Heart right ventricle (tissue), 16 donors: Measurements from ENCODE around the gene PLCB1. TPM values are rescaled to one million over a fixed set of nuclear protein-coding genes. Genes with fewer than 3 reads are reported as not detected.
A peak's percentile ranks its signal among the peaks of the same experiment; 100 is the strongest.

ENCODE experiments used
- ATAC-seq, 8 donors: fragments of 200-7000 bp; cut with Tn5 transposase; one replicate each; pipeline ENCODE4 v1.9.1; 2020; ENCODE audit warnings: mild to moderate bottlenecking in 8 of 8, moderate library complexity in 8 of 8, moderate number of reproducible peaks in 1 of 8
- DNase-seq, 2 donors: peaks; one replicate each; pipeline ENCODE4 v3.0.0-alpha.2; 2020
- H3K27ac ChIP-seq, 10 donors: fragments of 200-600 bp; sonication (generic) in 2 of 10; one replicate each; pipeline versions ENCODE4 v1.5.0 to v1.8.0; 2020 to 2022; ENCODE audit warnings: mild to moderate bottlenecking in 3 of 10
- H3K27me3 ChIP-seq, 7 donors: fragments of 200-600 bp; one replicate each; pipeline ENCODE4 v1.8.0; 2021 to 2022; ENCODE audit warnings: mild to moderate bottlenecking in 2 of 7
- H3K36me3 ChIP-seq, 9 donors: fragments of 200-600 bp; sonication (generic) in 1 of 9; one replicate each; pipeline versions ENCODE4 v1.5.0 to v1.8.0; 2020 to 2022; ENCODE audit warnings: mild to moderate bottlenecking in 2 of 9
- H3K4me1 ChIP-seq, 9 donors: fragments of 200-600 bp; sonication (generic) in 1 of 9; one replicate each; pipeline versions ENCODE4 v1.5.0 to v1.8.0; 2020 to 2022; ENCODE audit warnings: mild to moderate bottlenecking in 4 of 9
- H3K4me3 ChIP-seq, 10 donors: fragments of 200-600 bp; sonication (generic) in 2 of 10; one replicate each; pipeline versions ENCODE4 v1.5.0 to v1.8.0; 2020 to 2022; ENCODE audit warnings: mild to moderate bottlenecking in 7 of 10, moderate library complexity in 2 of 10
- H3K9me3 ChIP-seq, 11 donors: fragments of 200-600 bp in 10 of 11; sonication (generic) in 2 of 11; one replicate each; pipeline versions ENCODE4 v1.5.0 to v1.8.0; 2013 to 2022; ENCODE audit warnings: mild to moderate bottlenecking in 2 of 11, control low read depth in 1 of 11, moderate library complexity in 1 of 11
- CTCF ChIP-seq, 9 donors: fragments of 200-600 bp; sonication (generic) in 2 of 9; IDR thresholded peaks; one replicate each; pipeline versions ENCODE4 v1.5.0 to v1.8.0; 2021 to 2022; ENCODE audit warnings: antibody characterized with exemption in 9 of 9, mild to moderate bottlenecking in 5 of 9, moderate library complexity in 1 of 9
- WGBS, 2 donors: extraction: QIAGEN DNeasy Blood & Tissue Kit; methylation state at CpG; one replicate each; pipeline ENCODE4 v1.1.7; 2013; ENCODE audit warnings: inconsistent platforms in 1 of 2; 5-methylcytosine and 5-hydroxymethylcytosine counted together
- intact Hi-C, 10 donors: fragments of 100-400 bp; cut with DNase I; formaldehyde crosslinking; loops; one replicate each; pipeline versions ENCODE4 v1.11.1 to v1.14.2; 2022
- polyA plus RNA-seq, 2 donors: library from polyadenylated mRNA; stranded (reverse); fragments of 200-250 nt; gene quantifications; one replicate each; pipeline ENCODE4 v1.2.3, GENCODE V29; 2013
- total RNA-seq, 10 donors: library from RNA; stranded (reverse); fragmentation: NEBNext Ultra II Directional in 3 of 10; extraction: Animal tissue kit (Norgen Biotek cat#: 25700) in 3 of 10; gene quantifications; one replicate each; pipeline versions ENCODE4 v1.2.1 to v1.2.4, GENCODE V29; 2021 to 2023
- donor health status: Arrhythmogenic right ventricular cardiomyopathy.
- donor health status: ischemic (EF 13 %, LVEDD 7.1; RV severe dilation, severe dysfunction).
- donor health status: healthy with polysubstance abuse.
- donor health status: DM: no; HTN: yes; CAD: no.
- donor health status: DM: no; HTN: no; CAD: no.
- donor health status: ischemic (EF 25% LVEDD 6.9; RV normal size, moderate dysfunction).
- donor health status: ischemic (EF 25% LVEDD 5.7; RV mildly dilated, moderate dysfunction).
- donor health status: healthy.
- donor health status: DM: yes; HTN: yes; CAD: no.
- donor health status: Ischemic cardiomyopathy.
- donor health status: ischemic (EF 35%, LVEDD 5.7; RV mildly dilated, moderate dysfunction).
- donor health status: nonischemic (EF 11% LVEDD 7.7; RV severe dilation, severe dysfunction).
- donor health status: DM: yes; HTN: yes; CAD: no.
- donor health status: PGD.
- donor health status: ischemic (EF 29% LVEDD 5.4; RV normal size, mild dysfunction).
- donor health status: nonischemic (EF 23%, LVEDD 6.1; RV moderate dilation, normal function).

The PLCB1 gene
- total and polyA plus RNA-seq, 12 donors, result 2.2 to 12.7 (median 7.1) TPM

DNA sequence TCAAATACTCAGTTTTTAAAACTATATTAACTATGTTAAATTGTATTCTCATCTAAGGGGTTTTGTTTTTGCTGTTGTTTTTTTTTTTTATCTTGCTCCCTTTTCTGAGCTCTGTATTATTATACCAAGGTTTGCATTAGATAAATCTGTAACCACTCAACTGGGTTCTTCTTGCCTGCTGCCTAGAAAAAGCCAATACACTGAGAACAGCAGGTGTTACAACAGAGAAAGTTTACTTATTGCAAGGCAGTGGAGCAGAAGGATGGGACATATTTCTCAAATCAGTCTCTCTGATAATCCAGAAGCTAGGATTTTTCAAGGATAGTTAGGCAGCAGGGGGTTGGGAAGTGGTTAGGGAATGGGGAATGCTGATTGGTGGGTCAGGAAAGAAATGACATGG lies 558.0 kb downstream of the PLCB1 start:
- DNase-seq (no peak), ATAC-seq (no peak)
- peaks cover 0 to 28% (median 8%) of the 10 kb centered on the region in 11 donors for H3K9me3 ChIP-seq
- no peak overlapping the region for H3K27ac ChIP-seq
- H3K27me3 ChIP-seq, result no peaks in the 10 kb centered on the region
- H3K36me3 ChIP-seq, result peaks cover 0 to 19% (median 0%) of the 10 kb centered on the region in 9 donors
- H3K4me3 ChIP-seq, result no peak overlapping the region
- no peaks in the 10 kb centered on the region for H3K4me1 ChIP-seq
- intact Hi-C loops, result no loop called here
- TF ChIP-seq CTCF (IDR thresholded peaks at IDR 0.05), result no peak

DNA sequence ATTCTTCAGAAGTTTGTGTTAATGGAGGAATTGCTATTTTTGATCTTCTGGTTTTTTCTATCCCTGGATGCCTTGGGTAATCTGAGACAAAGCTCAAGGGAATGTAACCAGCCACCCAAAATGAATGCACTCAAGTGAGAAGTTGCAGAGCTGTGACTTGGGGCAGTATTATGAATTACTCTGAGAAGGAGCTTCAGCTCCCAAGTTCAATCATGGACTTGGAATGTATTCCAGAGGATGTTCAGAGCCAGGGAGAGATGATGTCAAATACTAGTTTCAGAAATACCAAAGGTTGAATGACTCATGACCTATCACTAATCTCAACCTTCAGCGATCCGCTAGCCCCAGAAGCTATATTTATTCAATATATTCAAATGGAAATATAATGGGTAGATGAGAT lies 561.6 kb downstream of the PLCB1 start:
- DNase-seq (no peak), ATAC-seq (peak in 1 of 8 donors; percentile 29)

GRCh38 chr20:8700756-8701155 lies 568.7 kb downstream of the PLCB1 start:
- intact Hi-C loops, result loop anchor here in 1 of 10 donors (10.0 kb wide), 1 partner anchor 316 kb away; no protein-coding TSS in a partner anchor
- no peak for DNase-seq

More for the DNA sequence above, 561.6 kb downstream of the PLCB1 start:
- Histone ChIP-seq H3K36me3 (peaks cover 0 to 12% (median 0%) of the 10 kb centered on the region in 9 donors), H3K27me3 (no peaks in the 10 kb centered on the region), H3K27ac (no peak overlapping the region), H3K4me3 (no peak overlapping the region), H3K4me1 (no peaks in the 10 kb centered on the region), H3K9me3 (peaks cover 0 to 22% (median 8%) of the 10 kb centered on the region in 11 donors)
- TF ChIP-seq CTCF (IDR thresholded peaks at IDR 0.05), result no peak
- intact Hi-C loops, result no loop called here
- WGBS, 2 donors, result 75 to 80% methylated on average over 2 of the region's 2 CpGs

GRCh38 chr20:8706961-8707700 lies 575.1 kb downstream of the PLCB1 start:
- Histone ChIP-seq H3K27me3 (no peaks in the 10 kb centered on the region), H3K9me3 (no peaks in the 10 kb centered on the region), H3K27ac (no peak overlapping the region), H3K36me3 (peaks cover 0 to 2% (median 0%) of the 10 kb centered on the region in 9 donors), H3K4me3 (no peak overlapping the region), H3K4me1 (peaks cover 0 to 10% (median 0%) of the 10 kb centered on the region in 9 donors)
- no peak for ATAC-seq
- no peak for TF ChIP-seq CTCF (IDR thresholded peaks at IDR 0.05)
- DNase-seq, result no peak
- WGBS, 2 donors, result 93 to 94% methylated on average over 5 of the region's 5 CpGs
- intact Hi-C loops, result loop anchor here in 1 of 10 donors (10.0 kb wide), 1 partner anchor 322 kb away; no protein-coding TSS in a partner anchor

More at GRCh38 chr20:8700756-8701155, 568.7 kb downstream of the PLCB1 start:
- WGBS, 2 donors, result 83 to 85% methylated on average over 2 of the region's 2 CpGs
- TF ChIP-seq CTCF (IDR thresholded peaks at IDR 0.05), result no peak
- no peaks in the 10 kb centered on the region for H3K4me1 ChIP-seq
- no peaks in the 10 kb centered on the region for H3K9me3 ChIP-seq
- H3K27me3 ChIP-seq, result no peaks in the 10 kb centered on the region
- H3K27ac ChIP-seq, result no peak overlapping the region
- no peak overlapping the region for H3K4me3 ChIP-seq
- ATAC-seq, result no peak
- H3K36me3 ChIP-seq, result peaks cover 0 to 12% (median 0%) of the 10 kb centered on the region in 9 donors
